NCI-H1417 treated with DMSO at 0.1 percent for 48 hours (cell line): ENCODE measurements around the gene BEX3.
A peak's percentile ranks its signal among the peaks of the same experiment; 100 is the strongest.
"Not testable (repeated sequence)": the region's sequence is repeated elsewhere in the genome, so short reads cannot be mapped to it uniquely, and the experiment has no call there.

Experiments
- DNase-seq: peaks from one replicate; lab custom pipeline; 2025; lab: John Stamatoyannopoulos, UW

The BEX3 gene

DNA sequence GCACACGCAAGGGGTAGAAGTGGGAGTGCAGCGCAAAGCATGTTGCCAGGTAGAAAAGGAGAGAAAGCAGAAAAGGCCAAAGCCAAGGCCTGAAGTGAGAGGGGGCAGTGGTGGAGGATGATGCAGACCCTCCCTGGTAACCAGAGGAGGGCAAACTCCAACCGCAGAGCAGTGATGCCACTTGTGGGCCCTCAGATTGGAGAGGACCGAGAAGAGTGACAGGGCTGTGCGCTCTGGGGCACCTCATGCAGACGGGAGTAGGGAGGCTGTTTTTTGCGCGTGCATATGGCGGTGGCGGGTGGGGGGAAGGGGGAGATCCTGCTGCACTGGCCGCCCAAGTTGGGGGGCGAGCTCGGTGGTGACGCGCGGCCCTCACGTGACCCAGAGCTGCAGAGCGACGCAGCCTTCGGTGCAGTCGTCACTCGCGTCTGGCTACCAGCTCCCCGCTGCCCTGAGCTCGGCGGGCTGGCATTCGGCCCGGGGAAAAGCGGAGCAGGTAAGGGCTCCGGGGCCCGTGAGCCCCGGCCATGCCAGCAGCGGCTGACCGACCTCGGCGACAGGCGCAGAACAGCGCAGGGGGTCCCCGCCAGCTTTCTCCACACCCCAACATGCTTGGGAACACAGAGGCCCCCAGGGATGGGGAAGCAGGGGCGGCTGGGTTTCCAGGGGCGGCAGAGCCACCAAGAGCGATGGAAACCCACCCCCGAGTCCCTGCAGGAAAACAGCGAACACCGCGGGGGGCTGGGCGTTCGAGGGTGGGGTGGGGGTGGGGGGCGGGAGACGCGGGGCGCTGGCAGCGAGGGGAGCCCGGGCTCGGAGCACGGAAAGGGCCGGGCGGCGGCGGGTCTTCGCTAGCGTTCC is at the start of gene BEX3:
Gene BEX3, plus strand, starts transcription at position 421 of the 861 bp plus-strand sequence. CDS start 984 bp downstream, outside the sequence.
- peak; percentile 25 for DNase-seq

DNA sequence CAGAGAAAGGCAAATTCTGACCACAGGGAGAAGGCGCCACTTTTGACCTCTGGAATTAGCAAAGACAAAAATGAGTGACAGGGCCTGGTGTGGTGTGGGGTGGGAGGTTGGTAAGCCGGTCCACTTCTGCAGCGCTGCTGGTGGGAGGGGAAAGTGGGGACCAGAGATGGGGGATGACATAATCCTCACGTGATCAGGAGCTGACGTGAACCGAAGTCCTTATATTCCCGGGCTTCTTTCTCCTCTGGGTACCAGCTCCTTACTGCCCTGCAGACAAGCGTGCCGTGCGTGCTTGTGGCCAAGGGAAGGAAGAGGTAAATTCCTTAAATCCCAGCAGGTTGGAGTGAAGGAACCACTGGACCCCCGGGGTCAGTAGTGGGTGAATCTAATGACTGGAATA is 46.3 kb upstream of the BEX3 start, which contains the start of gene TCEAL7:
Gene TCEAL7, plus strand, starts transcription at position 249 of the 400 bp plus-strand sequence. CDS start 1,165 bp downstream, outside the sequence.
- DNase-seq: no peak

DNA sequence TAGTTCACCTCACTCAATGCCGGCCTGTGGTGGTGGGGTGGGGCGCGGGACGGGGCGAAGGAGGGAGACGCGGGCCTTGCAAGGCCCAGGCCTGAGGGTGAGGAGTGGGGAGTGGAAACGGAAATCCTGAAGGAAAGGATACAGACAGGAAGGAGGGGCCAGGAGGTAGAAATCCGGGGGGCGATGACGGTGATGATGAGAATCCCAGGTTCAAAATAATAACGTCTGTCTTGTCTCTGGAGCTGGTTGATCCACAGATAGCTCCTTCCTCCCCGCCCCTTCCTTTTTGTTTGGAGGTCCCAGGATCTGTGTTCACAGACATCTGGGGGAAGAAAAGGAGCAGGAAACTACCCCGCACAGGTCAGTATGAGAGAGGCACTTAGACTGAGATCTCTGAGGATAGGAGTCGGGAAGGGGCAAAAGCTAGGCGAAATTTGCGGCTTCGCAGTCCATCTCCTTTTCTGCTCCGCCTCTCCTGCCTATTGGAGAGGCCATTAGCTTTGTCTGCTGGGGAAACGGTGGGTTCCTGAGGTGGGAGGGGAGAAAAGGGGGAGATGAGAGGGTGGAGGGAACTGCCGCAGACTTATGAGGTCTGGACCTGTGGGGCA is 45.6 kb upstream of the BEX3 start:
- no peak for DNase-seq

DNA sequence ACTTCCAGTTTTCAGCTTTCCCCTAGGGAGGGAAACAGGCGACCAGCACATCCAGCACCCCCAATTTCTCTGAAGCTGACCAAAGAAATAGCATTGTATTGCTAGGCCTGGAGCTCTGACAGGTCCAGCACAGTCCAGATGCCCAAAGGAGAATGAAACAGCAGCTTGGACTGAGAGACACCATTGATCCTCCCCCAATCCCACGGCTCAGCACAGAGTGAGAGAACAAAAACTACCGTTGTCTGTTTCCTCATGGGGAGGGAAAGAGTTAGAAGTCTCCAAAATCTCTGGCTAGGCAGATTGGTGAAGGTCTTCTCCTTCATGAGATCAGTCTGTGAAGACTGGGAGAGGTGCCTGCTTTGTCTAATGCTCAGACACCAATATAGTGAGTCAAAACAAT is 37.7 kb upstream of the BEX3 start:
- no peak for DNase-seq

DNA sequence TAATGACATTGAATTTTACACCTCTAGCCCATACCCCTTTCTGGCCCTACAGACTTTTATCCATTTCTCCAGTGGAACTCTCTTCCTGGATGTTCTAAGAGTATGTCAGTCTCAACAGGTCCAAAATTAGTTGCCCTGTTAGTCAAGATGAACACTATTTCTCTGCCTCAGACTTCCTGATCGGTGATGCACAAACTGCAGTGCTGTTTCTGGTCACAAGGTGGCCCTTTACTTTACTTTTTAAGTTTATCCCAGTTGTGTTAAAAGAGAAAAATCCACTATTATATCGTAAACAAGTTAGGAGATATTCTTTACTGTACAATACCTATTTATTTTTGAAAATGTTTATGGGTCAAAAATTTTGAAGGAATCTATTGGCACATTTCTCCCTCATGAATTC is 33.2 kb upstream of the BEX3 start:
- no peak for DNase-seq

DNA sequence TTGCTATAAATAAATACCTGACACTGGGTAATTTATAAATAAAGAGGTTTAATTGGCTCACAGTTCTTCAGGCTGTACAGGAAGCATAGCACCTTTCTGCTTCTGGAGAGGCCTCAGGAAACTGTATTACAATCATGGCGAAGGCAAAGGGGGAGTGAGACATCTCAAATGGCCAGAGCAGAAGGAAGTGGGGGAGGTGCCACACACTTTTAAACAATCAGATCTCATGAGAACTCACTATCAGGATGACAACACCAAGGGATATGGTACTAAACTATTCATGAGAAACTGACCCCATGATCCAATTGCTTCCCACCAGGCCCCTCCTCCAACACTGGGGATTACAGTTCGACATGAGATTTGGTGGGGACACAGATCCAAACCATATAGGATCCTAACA is 31.7 kb upstream of the BEX3 start:
- DNase-seq: no peak

DNA sequence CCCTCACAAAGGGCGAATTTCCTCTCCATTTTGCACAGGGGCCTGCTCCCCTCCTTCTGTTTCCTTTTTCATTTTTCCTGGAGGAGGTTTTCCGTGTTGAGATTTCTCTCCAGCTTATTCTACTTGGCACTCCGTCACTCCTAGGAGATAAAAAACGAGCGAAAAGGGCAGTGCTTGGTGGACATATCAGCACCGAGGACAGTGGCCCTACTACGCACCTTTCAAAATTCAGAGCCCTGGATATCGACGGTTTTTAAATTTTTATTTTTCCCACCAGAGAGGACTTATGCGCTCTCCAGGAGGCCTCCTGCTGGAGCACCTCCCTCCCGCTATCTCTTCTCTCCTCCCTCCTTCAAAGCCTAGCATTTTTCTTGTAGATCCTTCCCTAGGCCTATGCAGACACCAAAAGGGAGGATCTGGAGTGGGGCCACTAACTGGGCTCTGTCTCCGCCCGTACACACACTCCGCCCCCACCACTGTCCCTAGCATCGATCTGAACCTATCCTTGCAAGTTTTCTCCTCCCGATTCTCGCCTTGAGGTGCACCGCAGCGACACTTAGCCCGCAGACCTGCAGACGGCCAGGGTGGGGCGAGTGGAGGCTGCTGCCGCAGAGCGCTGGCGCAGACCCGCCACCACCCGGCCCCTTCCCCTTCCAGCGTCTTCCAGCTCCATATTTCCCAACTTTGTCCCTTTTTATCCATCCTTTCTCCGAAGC is 28.5 kb upstream of the BEX3 start:
- no peak for DNase-seq

DNA sequence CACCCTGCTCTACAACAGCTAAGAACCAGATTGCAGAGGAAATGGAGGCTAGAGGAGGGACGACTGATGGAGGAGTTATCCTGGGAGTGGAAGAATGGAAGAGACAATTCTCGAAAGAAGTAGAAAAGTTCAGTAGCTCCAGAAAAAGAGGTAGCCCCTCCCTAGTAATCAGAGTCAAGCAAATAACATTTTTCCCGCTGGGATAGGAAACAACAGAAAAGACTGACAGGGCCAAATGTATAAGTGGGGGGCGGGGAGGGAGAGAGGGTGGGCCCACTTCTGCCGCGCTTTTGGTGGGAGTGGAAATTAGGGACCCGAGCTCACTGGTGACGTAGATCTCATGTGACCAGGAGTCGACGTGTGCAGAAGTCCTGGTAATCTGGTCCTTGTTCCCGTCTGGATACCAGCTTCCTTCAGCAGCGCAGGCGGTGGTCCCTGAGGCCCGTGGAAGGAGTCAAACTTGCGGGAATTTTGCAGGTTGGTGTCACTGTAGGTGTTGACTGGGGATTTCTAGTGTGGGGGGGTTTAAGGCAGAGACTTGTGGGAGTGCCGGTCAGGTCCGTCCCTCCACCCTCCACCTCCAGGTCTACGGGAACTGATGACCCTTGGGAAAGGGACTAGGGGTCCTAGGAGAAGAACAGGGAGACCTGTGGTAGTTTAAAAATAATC is 20.1 kb upstream of the BEX3 start, which contains the start of gene TCEAL9:
Gene TCEAL9, plus strand, starts transcription at position 377 of the 669 bp plus-strand sequence. CDS start 1,179 bp downstream, outside the sequence.
- no peak for DNase-seq

DNA sequence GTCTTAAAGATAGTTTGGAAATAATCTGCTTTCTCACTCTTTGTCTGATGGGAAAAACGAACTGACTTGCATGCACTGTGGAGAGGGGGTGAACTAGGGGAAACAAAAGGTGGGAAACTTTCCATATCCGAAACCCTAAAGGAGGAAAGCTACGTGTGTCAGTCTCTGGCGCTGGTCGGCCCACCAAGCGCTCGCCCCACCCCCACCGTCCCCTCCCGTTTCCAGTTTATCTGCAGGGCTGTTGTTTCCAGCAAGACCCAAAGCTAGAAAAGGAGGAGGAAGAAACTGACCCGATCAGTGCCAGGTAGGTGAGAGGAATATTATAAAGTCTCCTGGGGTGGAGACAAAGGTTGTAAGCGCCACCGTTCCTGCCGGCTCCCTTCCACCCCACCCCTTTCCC is 19.5 kb upstream of the BEX3 start:
- DNase-seq: no peak

DNA sequence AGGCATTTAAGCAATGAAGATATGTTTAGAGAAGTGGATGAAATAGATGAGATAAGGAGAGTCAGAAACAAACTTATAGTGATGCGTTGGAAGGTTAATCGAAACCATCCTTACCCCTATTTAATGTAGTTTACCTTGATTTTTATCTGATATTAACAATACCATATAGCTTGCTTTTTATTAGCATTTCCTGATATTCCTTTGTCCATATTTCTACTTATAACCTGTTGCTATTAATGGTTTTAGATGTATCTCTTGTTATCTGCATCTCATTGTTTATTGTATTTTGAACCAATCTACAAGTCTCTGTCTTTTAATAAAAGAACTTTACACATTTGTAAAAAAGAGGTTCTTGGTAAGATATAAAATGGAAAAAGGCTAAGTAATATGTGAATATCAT is 18.5 kb upstream of the BEX3 start:
- no peak for DNase-seq

DNA sequence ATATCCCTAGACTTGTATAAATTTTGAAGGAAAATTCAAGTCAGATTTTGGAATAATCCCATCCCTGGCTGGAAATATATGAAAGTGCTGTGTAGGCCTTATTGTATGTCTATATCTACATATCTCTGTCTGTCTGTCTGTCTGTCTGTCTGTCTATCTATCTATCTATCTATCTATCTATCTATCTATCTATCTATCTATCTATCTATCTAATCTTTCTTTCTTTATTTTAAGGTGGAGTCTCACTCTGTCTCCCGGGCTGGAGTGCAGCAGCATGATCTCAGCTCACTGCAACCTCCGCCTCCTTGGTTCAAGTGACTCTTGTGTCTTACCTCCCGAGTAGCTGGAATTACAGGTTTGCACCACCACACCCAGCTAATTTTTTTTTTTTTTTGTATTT is 16.7 kb upstream of the BEX3 start:
- not testable (repeated sequence) for DNase-seq

DNA sequence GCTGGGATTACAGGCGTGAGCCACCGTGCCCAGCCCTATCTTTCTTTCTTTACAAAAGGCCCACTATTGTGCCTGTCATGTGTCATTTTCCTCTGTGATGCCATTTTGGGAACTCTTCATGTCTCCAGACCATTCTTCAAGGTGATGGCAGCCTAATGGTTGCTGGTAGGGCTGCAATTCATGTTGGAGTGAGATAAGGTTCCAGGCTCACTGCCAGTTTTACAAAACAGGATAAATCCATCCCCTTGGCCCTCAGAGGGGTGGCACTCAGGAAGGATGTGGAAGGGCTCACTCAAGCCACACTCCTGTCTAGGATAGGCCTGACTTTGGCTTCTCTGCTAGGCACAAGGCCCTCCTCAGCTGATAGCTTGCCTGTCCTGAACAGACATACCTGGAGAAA is 16.2 kb upstream of the BEX3 start:
- DNase-seq: no peak

DNA sequence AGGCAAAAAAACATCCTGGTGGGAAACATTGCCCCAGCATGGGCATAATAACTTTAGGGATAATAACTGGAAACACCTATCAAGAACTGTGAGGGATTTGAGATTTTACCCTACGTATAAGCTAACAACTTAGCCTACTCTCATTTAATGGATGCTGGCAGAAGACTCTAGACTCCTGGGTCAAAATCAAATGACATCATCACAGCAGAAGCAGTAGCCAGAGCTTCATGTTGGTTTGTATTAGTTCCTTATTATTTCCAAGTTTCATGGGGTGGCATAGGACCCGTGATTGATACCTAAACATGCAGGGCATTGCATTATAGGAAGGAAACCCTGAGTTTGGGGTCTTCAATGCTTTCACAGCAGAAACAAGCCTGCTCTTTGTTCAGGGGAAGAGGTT is 15.4 kb upstream of the BEX3 start:
- DNase-seq: no peak

DNA sequence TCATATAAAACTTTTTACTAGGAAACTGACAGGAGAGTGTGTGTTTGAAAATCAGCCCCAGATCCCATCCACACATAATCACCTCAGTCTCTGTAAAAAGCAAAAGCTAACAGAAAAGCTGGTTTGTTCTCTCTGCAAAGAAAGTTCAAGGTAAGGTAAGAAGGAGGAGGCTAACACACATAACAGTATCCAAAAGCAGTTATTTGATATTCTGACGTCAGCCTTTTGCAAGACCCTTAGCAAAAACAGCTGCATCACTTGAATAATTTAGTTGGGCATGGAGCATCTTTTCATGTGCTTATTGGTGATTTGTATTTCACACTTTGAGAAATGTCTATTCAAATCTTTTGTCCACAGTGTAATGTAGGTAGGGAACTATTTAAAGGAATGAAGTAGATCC is 14.5 kb upstream of the BEX3 start:
- no peak for DNase-seq

DNA sequence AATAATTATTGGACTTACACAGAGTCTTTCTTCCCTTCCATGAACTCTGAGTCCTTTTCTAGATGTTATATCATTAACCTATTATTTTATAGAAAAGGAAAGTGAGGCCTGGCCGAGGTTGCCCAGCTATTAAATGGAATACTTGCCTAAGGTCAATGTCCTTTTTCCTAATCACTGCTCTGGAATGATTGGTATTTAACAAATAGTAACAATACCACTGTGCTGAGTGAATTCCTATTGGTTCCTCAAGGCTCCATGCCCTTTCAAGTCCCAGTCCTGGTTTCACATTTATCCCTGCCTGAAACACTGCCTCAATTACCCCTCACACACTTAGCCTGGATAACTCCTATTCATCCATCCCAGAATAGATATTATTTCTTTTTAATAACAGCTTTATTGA is 13.9 kb upstream of the BEX3 start:
- DNase-seq: no peak

DNA sequence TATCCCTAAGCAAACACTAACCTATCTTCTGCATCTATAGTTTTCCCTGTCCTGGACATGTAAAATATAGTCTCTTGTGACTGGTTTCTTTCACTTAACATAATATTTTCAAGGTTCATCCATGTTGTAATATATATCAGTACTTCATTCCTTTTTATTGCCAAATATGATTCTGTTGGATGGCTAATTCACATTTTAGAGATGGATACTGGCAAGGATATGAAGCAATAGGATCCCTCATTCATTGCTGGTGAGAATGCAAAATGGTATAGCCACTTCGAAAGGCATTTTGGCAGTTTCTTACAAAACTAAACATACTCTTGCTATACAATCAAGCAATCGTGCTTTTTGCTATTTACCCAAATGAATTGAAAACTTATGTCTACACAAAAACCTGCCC is 13.3 kb upstream of the BEX3 start:
- no peak for DNase-seq

DNA sequence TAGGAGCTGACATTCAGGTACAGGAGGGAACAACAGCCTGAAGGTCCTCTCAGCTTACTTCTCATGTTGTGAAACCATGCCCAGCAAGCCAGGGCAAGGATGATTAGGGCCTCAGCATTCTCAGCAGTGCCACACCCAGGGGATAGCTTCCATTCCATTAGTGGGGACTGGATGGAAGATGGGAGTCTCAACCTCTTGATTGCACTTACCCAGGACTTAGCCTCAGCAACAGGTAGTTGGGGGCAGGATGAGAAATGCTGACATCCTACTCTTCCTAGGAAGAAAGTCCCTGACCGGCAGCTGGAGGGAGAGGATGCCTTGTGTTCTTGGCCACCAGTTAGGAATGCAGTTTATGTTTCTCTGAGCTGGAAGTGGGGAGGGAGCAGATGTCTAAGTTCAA is 8.8 kb upstream of the BEX3 start:
- DNase-seq: no peak

DNA sequence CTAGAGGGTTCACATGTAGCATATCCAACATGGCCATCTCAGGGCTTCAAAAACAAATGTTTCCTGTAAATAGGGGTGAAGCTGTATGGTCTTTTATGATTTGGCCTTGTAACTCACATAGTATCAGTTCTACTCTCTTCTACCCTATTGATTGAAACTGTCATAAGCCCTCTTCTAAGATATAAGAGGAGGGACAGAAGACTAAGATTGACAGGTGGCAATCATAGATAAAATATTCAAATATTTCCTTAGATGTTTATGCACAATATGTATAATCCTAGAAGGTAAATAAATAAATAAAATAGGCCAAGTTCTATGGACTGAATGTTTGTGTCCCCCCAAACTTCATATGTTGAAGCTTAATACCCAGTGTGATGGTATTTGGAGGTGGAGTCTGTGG is 6.9 kb upstream of the BEX3 start:
- no peak for DNase-seq

DNA sequence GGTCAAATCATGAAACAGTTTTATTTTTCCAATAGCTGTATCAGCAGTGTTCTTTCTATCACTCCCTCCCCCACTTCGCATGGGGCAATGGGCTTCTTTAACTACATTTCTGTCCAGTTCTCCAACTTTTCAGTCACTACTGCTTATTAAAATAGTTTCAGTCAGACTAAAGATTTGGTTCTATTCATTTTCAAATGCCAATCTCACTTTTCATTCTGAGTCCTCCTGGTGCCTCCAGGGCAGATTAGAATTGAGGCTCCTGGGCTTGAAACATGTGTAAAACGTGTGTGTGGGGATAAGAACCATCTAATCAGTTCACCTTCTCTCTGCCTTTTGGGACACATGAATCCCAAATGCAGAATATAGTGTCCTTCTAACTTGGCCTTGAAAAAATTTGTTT is 3.5 kb upstream of the BEX3 start:
- DNase-seq: no peak

DNA sequence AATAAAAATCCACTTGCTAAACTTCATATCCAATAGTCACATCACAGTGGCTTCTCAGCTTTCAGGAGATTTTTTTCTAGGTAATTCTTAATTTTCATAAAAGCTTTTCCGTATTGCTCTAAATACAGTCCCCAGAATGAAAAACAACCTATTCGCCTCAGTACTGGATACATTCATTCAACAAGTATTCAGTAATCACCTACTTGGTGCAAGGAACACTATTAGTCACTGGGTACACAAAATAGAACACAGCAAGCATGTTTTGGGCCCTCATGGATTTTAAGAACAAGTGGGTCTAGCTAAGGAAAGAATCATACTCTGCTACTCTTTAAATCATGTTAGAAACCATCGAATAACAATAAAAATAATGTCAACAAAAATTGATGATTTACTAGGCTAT is 2.8 kb upstream of the BEX3 start:
- DNase-seq: no peak

DNA sequence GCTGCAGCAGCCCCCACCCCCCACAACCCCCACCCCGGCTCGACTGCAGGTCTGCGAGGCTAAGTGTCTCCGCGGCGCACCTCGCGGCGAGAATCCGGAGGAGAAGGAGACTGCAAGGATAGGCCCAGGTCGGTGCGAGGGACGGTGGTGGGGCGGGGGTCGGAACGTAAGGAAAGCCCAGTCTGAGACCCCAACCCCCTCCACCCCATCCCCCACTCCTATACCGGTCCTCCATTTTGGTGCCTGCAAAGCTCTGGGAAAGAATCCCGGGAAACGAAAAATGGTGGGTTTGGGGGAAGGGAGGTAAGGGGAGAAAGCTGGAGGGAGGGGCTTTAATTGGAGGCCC is 614 bp downstream of the BEX3 start:
- DNase-seq: no peak

DNA sequence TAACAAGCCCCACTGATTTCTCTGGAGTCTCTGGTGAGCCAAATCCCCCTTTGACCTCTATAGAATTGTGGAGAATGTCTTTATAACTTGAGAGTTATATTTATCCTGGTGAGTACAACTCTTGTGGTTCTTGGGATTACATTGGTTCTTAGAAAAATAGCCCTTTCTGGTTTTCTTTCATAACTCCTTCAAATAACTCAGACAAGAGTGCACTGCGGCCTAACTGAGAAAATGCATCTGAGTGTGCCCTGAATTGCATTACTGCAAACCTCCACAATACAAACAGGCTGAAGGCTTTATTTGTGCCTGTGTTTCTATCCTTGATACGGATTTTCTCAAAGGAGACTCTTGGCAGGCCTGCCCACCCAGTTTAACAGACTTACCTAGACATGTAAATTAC is 2.7 kb downstream of the BEX3 start:
- DNase-seq: no peak
